Caco-2 (cell line): ENCODE measurements around the gene DIS3L2. TPM values are rescaled to one million over a fixed set of nuclear protein-coding genes. Genes with fewer than 3 reads are reported as not detected.

Experiments used
- BruUV-seq: library from RNA; stranded (reverse); fragments of 400-500 nt; replicated peaks from 2 replicates; lab custom pipeline; 2021; lab: Mats Ljungman, UMichigan
- CTCF ChIA-PET: fragments of 300-600 bp; sonication (Branson Sonifier 250); formaldehyde crosslinking; loops from one replicate; lab custom pipeline; 2022; ENCODE audit warnings: antibody characterized with exemption; lab: Charles Lee
- POLR2A ChIA-PET: fragments of 300-600 bp; sonication (Branson Sonifier 250); formaldehyde crosslinking; loops from one replicate; lab custom pipeline; 2022; ENCODE audit warnings: antibody characterized with exemption; lab: Charles Lee
- DNase-seq, 2 experiments: peaks; one replicate each; pipeline versions ENCODE4 v3.0.0 to v3.0.0-alpha.2; 2020 to 2022
- H3K27me3 ChIP-seq: replicated peaks from 2 replicates; pipeline ENCODE4 v1.6.0; 2011; ENCODE audit warnings: low read length; ENCODE audit not compliant: control insufficient read depth, insufficient read depth
- H3K36me3 ChIP-seq: 2 replicates; pipeline ENCODE4 v1.5.1; 2011; ENCODE audit warnings: low read length; ENCODE audit not compliant: control insufficient read depth, insufficient read depth
- H3K4me1 ChIP-seq: fragments of 250-450 bp; sonication (Bioruptor Pico); 2 replicates; pipeline ENCODE4 v1.5.1; 2020; ENCODE audit warnings: mild to moderate bottlenecking
- H3K4me3 ChIP-seq: 2 replicates; pipeline ENCODE4 v1.5.1; 2011; ENCODE audit warnings: low read depth, mild to moderate bottlenecking, control low read depth, low read length
- H3K9me3 ChIP-seq: fragments of 250-450 bp; sonication (Bioruptor Pico); 2 replicates; pipeline ENCODE4 v1.5.1; 2020; ENCODE audit warnings: mild to moderate bottlenecking, moderate library complexity
- H3K27ac Mint-ChIP-seq: one replicate; pipeline ENCODE4 v1.8.0; 2022; ENCODE audit warnings: mixed read lengths; ENCODE audit not compliant: unreplicated experiment
- H3K27me3 Mint-ChIP-seq: one replicate; pipeline ENCODE4 v1.8.0; 2022; ENCODE audit warnings: mixed read lengths; ENCODE audit not compliant: insufficient read depth, unreplicated experiment
- H3K36me3 Mint-ChIP-seq: one replicate; pipeline ENCODE4 v1.8.0; 2022; ENCODE audit warnings: mild to moderate bottlenecking, mixed read lengths; ENCODE audit not compliant: insufficient read depth, unreplicated experiment
- H3K4me1 Mint-ChIP-seq: one replicate; pipeline ENCODE4 v1.8.0; 2022; ENCODE audit warnings: low read depth, mixed read lengths; ENCODE audit not compliant: unreplicated experiment
- H3K4me3 Mint-ChIP-seq: one replicate; pipeline ENCODE4 v1.8.0; 2022; ENCODE audit warnings: mild to moderate bottlenecking, moderate library complexity, mixed read lengths; ENCODE audit not compliant: unreplicated experiment
- H3K9me3 Mint-ChIP-seq: one replicate; pipeline ENCODE4 v1.8.0; 2022; ENCODE audit warnings: mixed read lengths; ENCODE audit not compliant: unreplicated experiment
- CTCF ChIP-seq, 2 experiments: fragments of 200-600 bp in 1 of 2; IDR thresholded peaks; 1 replicate in 1 of 2; 2 replicates in 1 of 2; pipeline versions ENCODE4 v1.5.1 to v1.8.0; 2011 to 2022; ENCODE audit warnings: antibody characterized with exemption in 1 of 2, control low read depth in 1 of 2, inconsistent platforms in 1 of 2, low read depth in 1 of 2, low read length in 1 of 2, mild to moderate bottlenecking in 1 of 2, moderate library complexity in 1 of 2; ENCODE audit not compliant: insufficient read depth in 1 of 2, severe bottlenecking in 1 of 2, unreplicated experiment in 1 of 2
- intact Hi-C: fragments of 100-400 bp; cut with micrococcal nuclease; formaldehyde crosslinking; loops from one replicate; pipeline ENCODE4 v1.10.0; 2022; ENCODE audit not compliant: unreplicated experiment
- total RNA-seq: library from RNA; stranded (reverse); gene quantifications from 2 replicates; pipeline ENCODE4 v1.2.3, GENCODE V29; 2022

DIS3L2 gene
- total RNA-seq, 1 experiment from 2014 or later: 15.5 TPM

- H3K27me3 ChIP-seq: no peaks in the 10 kb centered on the region
- ChIA-PET CTCF (no interaction called here), POLR2A (no interaction called here)
- Mint-ChIP-seq H3K27me3 (no peaks in the 10 kb centered on the region), H3K9me3 (no peaks in the 10 kb centered on the region), H3K4me3 (no peak overlapping the region), H3K4me1 (no peaks in the 10 kb centered on the region), H3K36me3 (no peaks in the 10 kb centered on the region), H3K27ac (no peak overlapping the region)
- no peaks in the 10 kb centered on the region for H3K36me3 ChIP-seq
- no peak overlapping the region for H3K4me3 ChIP-seq
- no peaks in the 10 kb centered on the region for H3K9me3 ChIP-seq
- no TSS peak for BruUV-seq
- DNase-seq: no peak
- no peak for TF ChIP-seq CTCF (IDR thresholded peaks at IDR 0.05; ENCODE audit: insufficient read depth in 1 of 2, low read depth in 1 of 2, low read length in 1 of 2, severe bottlenecking in 1 of 2, unreplicated experiment in 1 of 2)
- intact Hi-C loops: no loop called here
- no peaks in the 10 kb centered on the region for H3K4me1 ChIP-seq
These were observed 44.7 kb downstream of the DIS3L2 start for GRCh38 chr2:232006253-232006652.

- Histone ChIP-seq H3K9me3 (no peaks in the 10 kb centered on the region), H3K4me3 (no peak overlapping the region), H3K36me3 (no peaks in the 10 kb centered on the region), H3K4me1 (no peaks in the 10 kb centered on the region), H3K27me3 (no peaks in the 10 kb centered on the region)
- intact Hi-C loops: no loop called here
- no peak overlapping the region for H3K4me3 Mint-ChIP-seq
- H3K36me3 Mint-ChIP-seq: no peaks in the 10 kb centered on the region
- no peak overlapping the region for H3K27ac Mint-ChIP-seq
- TF ChIP-seq CTCF (IDR thresholded peaks at IDR 0.05; ENCODE audit: insufficient read depth in 1 of 2, low read depth in 1 of 2, low read length in 1 of 2, severe bottlenecking in 1 of 2, unreplicated experiment in 1 of 2): no peak
- no peaks in the 10 kb centered on the region for H3K4me1 Mint-ChIP-seq
- POLR2A ChIA-PET: no interaction called here
- DNase-seq: no peak
- H3K27me3 Mint-ChIP-seq: no peaks in the 10 kb centered on the region
- no peaks in the 10 kb centered on the region for H3K9me3 Mint-ChIP-seq
- no TSS peak for BruUV-seq
- CTCF ChIA-PET: interaction anchor here (0.6 kb wide), 1 partner anchor 33 kb away, joined by 7 read pairs; no protein-coding TSS in a partner anchor
These were observed 47.6 kb downstream of the DIS3L2 start for GRCh38 chr2:232008907-232009638.

GRCh38 chr2:232009639-232010274 lies 48.2 kb downstream of the DIS3L2 start:
- H3K27ac Mint-ChIP-seq: no peak overlapping the region

More at GRCh38 chr2:232009639-232010274, 48.2 kb downstream of the DIS3L2 start:
- H3K27me3 Mint-ChIP-seq: no peaks in the 10 kb centered on the region
- H3K36me3 ChIP-seq: no peaks in the 10 kb centered on the region
- ChIA-PET CTCF (no interaction called here), POLR2A (no interaction called here)
- no peak for DNase-seq
- no peaks in the 10 kb centered on the region for H3K27me3 ChIP-seq
- no peaks in the 10 kb centered on the region for H3K4me1 Mint-ChIP-seq
- H3K36me3 Mint-ChIP-seq: no peaks in the 10 kb centered on the region
- TF ChIP-seq CTCF (IDR thresholded peaks at IDR 0.05; ENCODE audit: insufficient read depth in 1 of 2, low read depth in 1 of 2, low read length in 1 of 2, severe bottlenecking in 1 of 2, unreplicated experiment in 1 of 2): no peak
- H3K9me3 Mint-ChIP-seq: no peaks in the 10 kb centered on the region
- no peaks in the 10 kb centered on the region for H3K9me3 ChIP-seq
- no peaks in the 10 kb centered on the region for H3K4me1 ChIP-seq
- no TSS peak for BruUV-seq
- H3K4me3 Mint-ChIP-seq: no peak overlapping the region
- H3K4me3 ChIP-seq: no peak overlapping the region
- intact Hi-C loops: no loop called here
